ENCODE measurements around the gene FRYL.

Gene FRYL

DNA sequence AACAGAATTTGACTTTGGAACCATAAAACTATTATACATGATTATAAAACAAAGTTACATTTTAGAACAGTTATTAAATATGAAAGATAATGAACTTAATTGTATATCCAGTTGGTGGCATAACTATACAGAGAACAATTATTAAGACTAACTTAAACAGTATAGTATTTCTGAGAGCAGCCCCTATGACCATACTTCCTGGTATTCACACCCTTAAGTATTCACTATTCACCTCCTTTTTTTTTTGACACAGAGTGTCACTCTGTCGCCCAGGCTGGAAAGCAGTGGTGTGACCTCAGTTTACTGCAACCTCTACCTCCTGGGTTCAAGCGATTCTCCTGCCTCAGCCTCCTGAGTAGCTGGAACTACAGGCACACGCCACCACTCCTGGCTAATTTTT is 74.5 kb downstream of the FRYL start:
- no peak for TF ChIP-seq EZH2phosphoT487 (conservative IDR thresholded peaks at IDR 0.05; ENCODE audit: low read length)
- TF ChIP-seq, protein P1, sequence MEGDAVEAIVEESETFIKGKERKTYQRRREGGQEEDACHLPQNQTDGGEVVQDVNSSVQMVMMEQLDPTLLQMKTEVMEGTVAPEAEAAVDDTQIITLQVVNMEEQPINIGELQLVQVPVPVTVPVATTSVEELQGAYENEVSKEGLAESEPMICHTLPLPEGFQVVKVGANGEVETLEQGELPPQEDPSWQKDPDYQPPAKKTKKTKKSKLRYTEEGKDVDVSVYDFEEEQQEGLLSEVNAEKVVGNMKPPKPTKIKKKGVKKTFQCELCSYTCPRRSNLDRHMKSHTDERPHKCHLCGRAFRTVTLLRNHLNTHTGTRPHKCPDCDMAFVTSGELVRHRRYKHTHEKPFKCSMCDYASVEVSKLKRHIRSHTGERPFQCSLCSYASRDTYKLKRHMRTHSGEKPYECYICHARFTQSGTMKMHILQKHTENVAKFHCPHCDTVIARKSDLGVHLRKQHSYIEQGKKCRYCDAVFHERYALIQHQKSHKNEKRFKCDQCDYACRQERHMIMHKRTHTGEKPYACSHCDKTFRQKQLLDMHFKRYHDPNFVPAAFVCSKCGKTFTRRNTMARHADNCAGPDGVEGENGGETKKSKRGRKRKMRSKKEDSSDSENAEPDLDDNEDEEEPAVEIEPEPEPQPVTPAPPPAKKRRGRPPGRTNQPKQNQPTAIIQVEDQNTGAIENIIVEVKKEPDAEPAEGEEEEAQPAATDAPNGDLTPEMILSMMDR (IDR thresholded peaks at IDR 0.05; ENCODE audit: insufficient read depth, low read length, poor library complexity, severe bottlenecking), result no peak
- Histone ChIP-seq H3K4me2 (ENCODE audit: low read depth, low read length, poor library complexity, severe bottlenecking) (no peak overlapping the region), H3K36me3 (ENCODE audit: low read length) (peaks cover 15% of the 10 kb centered on the region; the same call in 1 of the 2 replicates), H3K79me2 (ENCODE audit: insufficient read depth, low read length) (peaks cover 52% of the 10 kb centered on the region), H3K27ac (ENCODE audit: low read depth, low read length) (no peak overlapping the region), H3K27me3 (ENCODE audit: low read length) (no peaks in the 10 kb centered on the region), H3K9me3 (ENCODE audit: insufficient read depth, low read length) (no peaks in the 10 kb centered on the region), H3K9me2 (replicated peaks; ENCODE audit: insufficient read depth, low read length) (no peaks in the 10 kb centered on the region), H2AFZ (ENCODE audit: low read depth, low read length, severe bottlenecking) (no peak overlapping the region), H3K4me3 (ENCODE audit: insufficient read depth, low read length, poor library complexity, severe bottlenecking) (no peak overlapping the region), H3F3A (ENCODE audit: insufficient read depth) (no peaks in the 10 kb centered on the region), H3K9ac (ENCODE audit: low read length) (no peak overlapping the region), H4K20me1 (ENCODE audit: low read depth, low read length) (0 out of 2 replicates have a peak, but pooled peaks cover 8% of the 10 kb centered on the region)

DNA sequence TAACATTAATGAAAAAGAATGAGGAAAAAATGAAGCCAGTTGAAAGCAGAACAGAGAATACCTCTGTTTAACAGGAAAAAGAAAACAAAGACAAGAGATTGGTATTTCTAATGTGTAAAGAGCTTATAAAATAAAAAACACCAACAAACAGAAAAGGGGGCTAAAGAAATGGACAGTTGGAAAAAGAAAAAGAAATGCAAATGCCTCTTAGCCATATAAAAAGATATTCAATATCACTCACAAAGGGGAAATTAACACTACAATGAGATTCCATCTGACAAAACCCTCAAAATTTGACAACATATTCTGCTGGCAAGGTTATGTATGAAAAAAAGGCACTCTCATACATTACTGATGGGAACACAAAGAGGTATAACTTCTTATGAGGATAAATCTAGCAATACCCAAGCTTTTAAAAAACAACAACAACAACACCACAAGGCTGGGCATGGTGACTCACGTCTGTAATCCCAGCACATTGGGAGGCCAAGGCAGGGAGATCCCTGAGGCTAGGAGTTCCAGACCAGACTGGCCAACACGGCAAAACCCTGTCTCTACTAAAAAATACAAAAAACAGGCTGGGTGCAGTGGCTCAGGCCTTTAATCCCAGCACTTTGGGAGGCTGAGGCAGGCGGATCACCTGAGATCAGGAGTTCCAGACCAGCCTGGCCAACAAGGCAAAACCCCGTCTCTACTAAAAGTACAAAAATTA is 75.8 kb downstream of the FRYL start:
- H3K4me3 ChIP-seq (ENCODE audit: insufficient read depth, low read length, poor library complexity, severe bottlenecking), result no peak overlapping the region
- no peak overlapping the region for H3K9ac ChIP-seq (ENCODE audit: low read length)
- H3K4me2 ChIP-seq (ENCODE audit: low read depth, low read length, poor library complexity, severe bottlenecking), result no peak overlapping the region
- no peak overlapping the region for H2AFZ ChIP-seq (ENCODE audit: low read depth, low read length, severe bottlenecking)
- peaks cover 52% of the 10 kb centered on the region for H3K79me2 ChIP-seq (ENCODE audit: insufficient read depth, low read length)
- no peak overlapping the region for H3K27ac ChIP-seq (ENCODE audit: low read depth, low read length)
- H3F3A ChIP-seq (ENCODE audit: insufficient read depth), result no peaks in the 10 kb centered on the region
- H3K9me3 ChIP-seq (ENCODE audit: insufficient read depth, low read length), result no peaks in the 10 kb centered on the region
- TF ChIP-seq, protein P1 (IDR thresholded peaks at IDR 0.05; ENCODE audit: insufficient read depth, low read length, poor library complexity, severe bottlenecking), result no peak
- no peak for TF ChIP-seq EZH2phosphoT487 (conservative IDR thresholded peaks at IDR 0.05; ENCODE audit: low read length)
- H3K36me3 ChIP-seq (ENCODE audit: low read length), result peaks cover 8% of the 10 kb centered on the region; the same call in 1 of the 2 replicates
- 0 out of 2 replicates have a peak, but pooled peaks cover 8% of the 10 kb centered on the region for H4K20me1 ChIP-seq (ENCODE audit: low read depth, low read length)
- no peaks in the 10 kb centered on the region for H3K9me2 ChIP-seq (replicated peaks; ENCODE audit: insufficient read depth, low read length)
- no peaks in the 10 kb centered on the region for H3K27me3 ChIP-seq (ENCODE audit: low read length)

DNA sequence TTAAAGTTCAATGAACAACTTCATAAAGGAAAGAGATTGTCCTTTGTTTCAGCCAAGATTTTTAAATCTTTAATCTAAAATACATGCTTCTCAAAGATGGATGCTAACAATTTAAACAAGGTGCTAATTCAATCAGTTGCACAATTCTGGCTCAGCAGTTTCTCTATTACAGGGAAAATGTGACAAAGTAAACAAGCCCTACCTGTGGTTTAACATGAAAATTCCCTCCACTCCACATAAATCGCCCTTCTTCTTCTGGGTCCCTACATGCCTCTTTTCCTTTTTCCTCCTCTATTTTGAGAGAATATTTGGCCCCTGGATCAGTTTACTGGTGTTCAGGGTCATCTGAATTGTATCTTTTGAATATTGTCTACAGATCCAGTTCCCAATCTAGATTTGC is 80.6 kb downstream of the FRYL start:
- H3K79me2 ChIP-seq (ENCODE audit: insufficient read depth, low read length), result peaks cover 69% of the 10 kb centered on the region
- no peak overlapping the region for H3K4me2 ChIP-seq (ENCODE audit: low read depth, low read length, poor library complexity, severe bottlenecking)
- no peak for TF ChIP-seq EZH2phosphoT487 (conservative IDR thresholded peaks at IDR 0.05; ENCODE audit: low read length)
- TF ChIP-seq, protein P1 (IDR thresholded peaks at IDR 0.05; ENCODE audit: insufficient read depth, low read length, poor library complexity, severe bottlenecking), result no peak
- no peak overlapping the region for H3K4me3 ChIP-seq (ENCODE audit: insufficient read depth, low read length, poor library complexity, severe bottlenecking)
- no peaks in the 10 kb centered on the region for H3K36me3 ChIP-seq (ENCODE audit: low read length)
- no peak overlapping the region for H3K9ac ChIP-seq (ENCODE audit: low read length)
- H3K27ac ChIP-seq (ENCODE audit: low read depth, low read length), result no peak overlapping the region
- no peaks in the 10 kb centered on the region for H3F3A ChIP-seq (ENCODE audit: insufficient read depth)
- no peaks in the 10 kb centered on the region for H3K27me3 ChIP-seq (ENCODE audit: low read length)
- no peaks in the 10 kb centered on the region for H3K9me3 ChIP-seq (ENCODE audit: insufficient read depth, low read length)
- no peak overlapping the region for H2AFZ ChIP-seq (ENCODE audit: low read depth, low read length, severe bottlenecking)
- 0 out of 2 replicates have a peak, but pooled peaks cover 4% of the 10 kb centered on the region for H4K20me1 ChIP-seq (ENCODE audit: low read depth, low read length)
- H3K9me2 ChIP-seq (replicated peaks; ENCODE audit: insufficient read depth, low read length), result no peaks in the 10 kb centered on the region

Data from SU-DHL-6 (cell line).